Kidney glomerular epithelial cell (primary cell): ENCODE data around the gene TTBK1.

Source experiments
- DNase-seq: peaks from one replicate; lab custom pipeline; 2025; lab: John Stamatoyannopoulos, UW

The TTBK1 gene

DNA sequence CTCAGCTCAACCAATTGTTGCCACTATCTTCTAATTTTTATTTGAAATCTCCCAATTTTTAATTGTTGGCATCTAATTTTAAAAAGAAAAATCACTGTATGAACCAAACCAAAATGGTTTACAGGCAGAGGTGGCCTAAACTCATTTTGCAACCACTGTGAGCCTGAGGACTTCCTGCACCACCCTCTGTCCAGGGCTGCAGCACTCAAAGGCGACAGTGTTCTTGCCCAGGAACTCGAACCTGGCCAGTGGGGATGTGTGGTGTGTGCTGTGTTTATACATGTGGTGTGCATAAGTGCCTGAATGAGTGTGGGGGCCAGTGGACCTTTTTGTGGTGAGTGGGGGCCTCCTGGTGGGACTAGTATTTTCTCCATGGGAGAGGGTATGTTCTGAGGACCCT, 30.4 kb downstream of the TTBK1 start:
- no peak for DNase-seq

GRCh38 chr6:43274127-43274915, 31.0 kb downstream of the TTBK1 start:
- no peak for DNase-seq

GRCh38 chr6:43274916-43275597, 31.8 kb downstream of the TTBK1 start:
- DNase-seq, result no peak

DNA sequence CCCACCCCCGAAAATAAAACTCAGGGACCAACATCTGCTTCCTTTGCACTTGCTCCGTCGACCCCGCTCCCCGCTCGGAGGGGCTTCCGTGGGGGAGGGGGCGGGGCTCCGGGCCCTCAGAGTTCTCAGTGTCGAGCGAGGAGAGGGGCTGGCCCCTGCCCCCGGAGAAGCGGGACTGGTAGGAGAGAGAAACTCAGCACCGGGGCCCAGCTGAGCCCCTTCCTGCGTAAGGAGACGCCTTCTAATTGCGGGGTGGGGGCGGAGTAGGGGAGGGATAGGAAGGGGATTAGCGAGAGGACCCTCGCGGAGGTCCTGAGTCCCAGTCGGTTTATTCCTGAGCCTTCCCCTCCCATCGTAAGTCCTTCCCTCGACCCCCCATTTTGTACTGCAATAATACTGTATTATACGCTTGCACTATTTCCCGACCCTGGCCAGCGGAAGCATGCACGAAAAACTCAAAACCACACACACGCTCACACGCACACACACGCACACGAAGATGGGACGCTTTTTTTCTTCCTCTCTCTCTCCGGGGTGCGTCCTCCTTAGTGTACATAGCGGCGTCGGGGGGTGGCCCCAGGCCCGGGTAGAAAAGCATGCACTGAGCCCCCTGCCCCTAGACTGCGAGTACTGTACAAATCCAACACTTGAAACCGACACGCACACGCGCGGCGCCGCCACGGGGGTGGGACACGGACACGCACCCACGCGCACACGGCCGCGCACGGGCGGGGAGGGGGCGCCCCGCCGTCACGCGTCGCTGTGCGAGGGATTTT, 32.7 kb downstream of the TTBK1 start:
- DNase-seq, result no peak

GRCh38 chr6:43276577-43277305, 33.5 kb downstream of the TTBK1 start:
- DNase-seq, result no peak

- no peak for DNase-seq
Observed at GRCh38 chr6:43277306-43277642, 34.0 kb downstream of the TTBK1 start.

- no peak for DNase-seq
Observed at GRCh38 chr6:43277643-43278523, 34.6 kb downstream of the TTBK1 start.

DNA sequence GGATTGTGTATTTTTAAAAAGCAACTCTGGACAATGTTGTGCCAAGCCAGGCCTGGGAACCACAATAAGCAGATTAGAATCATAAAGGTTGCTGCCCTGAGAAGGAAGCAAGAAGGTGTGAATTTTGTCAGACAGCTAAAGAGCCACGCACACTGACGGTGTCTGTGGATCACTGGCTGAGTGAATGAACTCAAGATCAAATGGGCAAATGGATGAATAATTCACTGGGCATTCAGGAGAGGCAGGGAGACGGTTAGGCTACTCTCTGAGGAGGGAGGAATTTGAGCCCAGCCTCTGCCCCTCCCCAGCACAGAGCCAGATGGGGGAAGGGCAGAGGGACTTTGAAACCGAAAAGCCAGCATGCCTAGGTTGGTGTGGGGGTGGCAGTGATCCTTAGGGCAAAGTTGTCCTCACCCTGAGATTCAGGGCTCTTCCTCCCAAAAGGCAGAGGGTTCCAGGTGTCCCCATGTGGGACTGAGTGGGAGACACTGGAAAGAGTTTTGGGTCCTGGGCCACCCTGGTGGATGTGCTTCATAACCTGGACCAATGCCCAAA, 35.3 kb downstream of the TTBK1 start:
- peak; percentile 47 for DNase-seq

DNA sequence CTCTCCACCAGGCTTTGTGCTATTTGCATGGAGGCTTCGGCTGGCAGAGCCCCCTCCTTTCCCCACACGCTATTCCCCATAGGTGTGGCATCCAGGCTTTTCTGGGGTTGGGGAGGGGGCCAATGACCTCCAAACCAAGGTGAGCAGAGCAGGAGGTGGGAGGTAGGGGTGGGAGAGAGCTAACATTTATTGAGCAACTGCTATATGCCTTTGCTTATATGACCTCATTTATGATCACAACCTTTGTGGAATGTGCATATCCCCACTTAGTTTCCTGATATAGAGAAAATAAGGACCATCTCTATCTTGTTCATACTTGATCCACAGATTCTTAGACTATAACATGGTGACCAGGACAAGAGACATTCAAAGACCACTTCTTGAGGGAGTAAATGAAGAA, 37.0 kb downstream of the TTBK1 start:
- DNase-seq, result no peak

- no peak for DNase-seq
Observed at GRCh38 chr6:43282060-43282459, 38.8 kb downstream of the TTBK1 start.

DNA sequence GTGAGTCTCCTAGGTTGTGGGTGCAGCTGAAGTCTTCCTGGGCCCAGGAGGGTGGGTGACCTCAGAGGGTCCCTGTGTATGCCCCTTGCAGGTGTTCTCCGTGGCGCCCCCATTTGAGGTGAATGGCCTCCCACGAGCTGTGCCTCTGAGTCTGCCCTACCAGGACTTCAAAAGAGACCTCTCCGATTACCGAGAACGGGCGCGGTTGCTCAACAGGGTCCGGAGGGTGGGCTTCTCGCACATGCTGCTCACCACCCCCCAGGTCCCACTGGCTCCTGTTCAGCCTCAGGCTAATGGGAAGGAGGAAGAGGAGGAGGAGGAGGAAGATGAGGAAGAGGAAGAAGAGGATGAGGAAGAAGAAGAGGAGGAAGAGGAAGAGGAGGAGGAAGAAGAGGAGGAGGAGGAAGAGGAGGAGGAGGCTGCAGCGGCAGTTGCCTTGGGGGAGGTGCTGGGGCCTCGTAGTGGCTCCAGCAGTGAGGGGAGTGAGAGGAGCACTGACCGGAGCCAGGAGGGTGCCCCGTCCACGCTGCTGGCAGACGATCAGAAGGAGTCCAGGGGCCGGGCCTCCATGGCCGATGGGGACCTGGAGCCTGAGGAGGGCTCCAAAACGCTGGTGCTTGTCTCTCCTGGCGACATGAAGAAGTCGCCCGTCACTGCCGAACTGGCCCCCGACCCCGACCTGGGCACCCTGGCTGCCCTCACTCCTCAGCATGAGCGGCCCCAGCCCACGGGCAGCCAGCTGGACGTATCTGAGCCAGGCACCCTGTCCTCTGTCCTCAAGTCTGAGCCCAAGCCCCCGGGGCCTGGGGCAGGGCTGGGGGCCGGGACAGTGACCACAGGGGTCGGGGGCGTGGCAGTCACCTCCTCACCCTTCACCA, 39.6 kb downstream of the TTBK1 start:
- DNase-seq, result no peak

GRCh38 chr6:43283514-43283901, 40.2 kb downstream of the TTBK1 start:
- DNase-seq, result no peak

DNA sequence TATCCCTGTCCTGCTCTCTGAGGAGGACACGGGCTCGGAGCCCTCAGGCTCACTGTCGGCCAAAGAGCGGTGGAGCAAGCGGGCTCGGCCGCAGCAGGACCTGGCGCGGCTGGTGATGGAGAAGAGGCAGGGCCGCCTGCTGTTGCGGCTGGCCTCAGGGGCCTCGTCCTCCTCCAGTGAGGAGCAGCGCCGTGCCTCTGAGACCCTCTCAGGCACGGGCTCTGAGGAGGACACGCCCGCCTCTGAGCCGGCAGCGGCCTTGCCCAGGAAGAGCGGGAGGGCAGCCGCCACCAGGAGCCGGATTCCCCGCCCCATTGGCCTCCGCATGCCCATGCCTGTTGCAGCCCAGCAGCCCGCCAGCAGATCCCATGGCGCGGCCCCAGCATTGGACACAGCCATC, 40.6 kb downstream of the TTBK1 start:
- no peak for DNase-seq

GRCh38 chr6:43284991-43285781, 41.9 kb downstream of the TTBK1 start:
- DNase-seq, result no peak

DNA sequence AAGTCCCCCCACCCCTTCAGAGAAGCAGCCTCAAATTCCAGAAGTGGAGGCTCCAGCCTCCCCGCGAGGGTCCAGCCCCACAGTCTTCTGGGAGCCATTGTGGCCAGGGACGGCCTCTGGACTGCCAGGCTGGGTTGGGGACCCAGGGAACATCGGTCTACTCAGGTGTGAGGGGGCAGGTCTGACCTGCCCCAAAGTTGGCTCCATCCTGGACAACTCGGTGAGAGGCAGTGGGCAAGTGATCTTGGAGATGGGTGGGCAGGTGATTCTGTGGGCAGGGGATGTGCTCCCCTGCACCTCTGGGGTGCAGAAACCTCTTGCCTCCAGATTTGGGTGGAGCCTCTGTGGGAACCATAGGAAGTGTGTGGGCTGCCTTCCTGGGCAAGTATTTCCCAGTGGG, 42.6 kb downstream of the TTBK1 start:
- no peak for DNase-seq

DNA sequence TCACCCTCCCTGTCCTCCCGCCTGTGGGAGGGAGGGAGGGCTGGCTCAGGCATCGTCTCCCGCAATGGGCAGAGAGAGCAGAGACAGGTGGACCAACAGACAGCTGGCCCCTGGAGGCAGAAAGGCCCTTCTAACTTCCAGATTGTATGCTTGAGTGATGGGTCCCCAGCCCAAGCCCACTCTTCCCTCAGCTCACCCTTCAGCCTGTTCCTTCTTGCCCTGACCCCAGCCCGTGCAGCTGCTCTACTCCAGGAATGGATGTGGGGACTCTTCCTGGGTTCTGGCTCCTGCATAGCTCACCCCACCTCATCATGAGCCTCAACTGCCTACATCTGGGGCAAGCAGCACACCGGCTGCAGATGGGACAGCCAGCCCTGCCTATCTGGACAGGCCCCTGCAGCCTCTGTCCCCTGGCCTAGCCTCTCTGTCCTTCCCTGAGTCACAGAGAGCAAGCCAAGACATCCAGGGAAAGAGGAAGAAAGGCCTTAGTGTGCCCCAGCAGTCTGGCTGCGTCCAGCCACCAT, 43.2 kb downstream of the TTBK1 start:
- no peak for DNase-seq

DNA sequence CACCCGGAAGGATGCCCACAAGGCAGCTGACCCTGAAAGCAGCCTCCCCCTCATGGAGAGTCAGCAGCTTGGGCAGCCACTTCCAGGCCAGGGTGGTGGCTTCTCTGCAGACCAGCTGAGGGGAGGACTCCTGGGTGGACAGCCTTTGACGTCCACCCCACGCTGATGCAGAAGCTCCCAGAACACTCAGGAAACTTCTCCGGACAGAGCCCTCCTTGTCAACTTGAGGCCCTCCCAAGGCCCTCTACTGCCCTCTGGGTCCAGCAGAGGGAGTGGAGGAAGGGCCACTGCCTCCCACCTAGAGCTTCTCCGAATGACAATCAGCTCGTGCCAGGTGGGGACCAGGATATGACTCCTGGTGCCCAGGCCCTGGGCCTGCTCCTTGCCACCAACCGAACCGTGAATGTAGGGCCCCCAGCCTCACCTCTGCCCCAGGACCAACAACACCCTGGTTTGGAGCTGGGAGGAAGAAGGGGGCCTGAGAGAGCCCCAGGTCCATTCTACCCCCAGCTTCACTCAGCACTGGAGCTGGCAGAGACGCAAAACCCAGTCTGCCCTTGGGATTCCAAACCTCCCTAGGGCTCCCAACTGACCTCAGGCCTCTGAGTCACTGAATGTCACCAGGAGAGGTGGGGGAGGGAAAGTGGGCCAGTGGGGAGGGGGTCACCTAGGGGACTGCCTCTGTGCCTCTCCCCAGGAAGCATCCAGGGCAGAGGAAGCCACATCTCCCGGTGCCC, 43.9 kb downstream of the TTBK1 start:
- no peak for DNase-seq
